ENCODE results near the gene PARD3B.

PARD3B gene

GRCh38 chr2:204900487-204900886, 355.2 kb downstream of the PARD3B start:
- TF ChIP-seq, protein P1, sequence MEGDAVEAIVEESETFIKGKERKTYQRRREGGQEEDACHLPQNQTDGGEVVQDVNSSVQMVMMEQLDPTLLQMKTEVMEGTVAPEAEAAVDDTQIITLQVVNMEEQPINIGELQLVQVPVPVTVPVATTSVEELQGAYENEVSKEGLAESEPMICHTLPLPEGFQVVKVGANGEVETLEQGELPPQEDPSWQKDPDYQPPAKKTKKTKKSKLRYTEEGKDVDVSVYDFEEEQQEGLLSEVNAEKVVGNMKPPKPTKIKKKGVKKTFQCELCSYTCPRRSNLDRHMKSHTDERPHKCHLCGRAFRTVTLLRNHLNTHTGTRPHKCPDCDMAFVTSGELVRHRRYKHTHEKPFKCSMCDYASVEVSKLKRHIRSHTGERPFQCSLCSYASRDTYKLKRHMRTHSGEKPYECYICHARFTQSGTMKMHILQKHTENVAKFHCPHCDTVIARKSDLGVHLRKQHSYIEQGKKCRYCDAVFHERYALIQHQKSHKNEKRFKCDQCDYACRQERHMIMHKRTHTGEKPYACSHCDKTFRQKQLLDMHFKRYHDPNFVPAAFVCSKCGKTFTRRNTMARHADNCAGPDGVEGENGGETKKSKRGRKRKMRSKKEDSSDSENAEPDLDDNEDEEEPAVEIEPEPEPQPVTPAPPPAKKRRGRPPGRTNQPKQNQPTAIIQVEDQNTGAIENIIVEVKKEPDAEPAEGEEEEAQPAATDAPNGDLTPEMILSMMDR (IDR thresholded peaks at IDR 0.05) = no peak
- no peak overlapping the region for H3K27ac ChIP-seq
- DNase-seq (ENCODE audit: low spot score) = no peak
- H3K4me3 ChIP-seq = no peak overlapping the region

DNA sequence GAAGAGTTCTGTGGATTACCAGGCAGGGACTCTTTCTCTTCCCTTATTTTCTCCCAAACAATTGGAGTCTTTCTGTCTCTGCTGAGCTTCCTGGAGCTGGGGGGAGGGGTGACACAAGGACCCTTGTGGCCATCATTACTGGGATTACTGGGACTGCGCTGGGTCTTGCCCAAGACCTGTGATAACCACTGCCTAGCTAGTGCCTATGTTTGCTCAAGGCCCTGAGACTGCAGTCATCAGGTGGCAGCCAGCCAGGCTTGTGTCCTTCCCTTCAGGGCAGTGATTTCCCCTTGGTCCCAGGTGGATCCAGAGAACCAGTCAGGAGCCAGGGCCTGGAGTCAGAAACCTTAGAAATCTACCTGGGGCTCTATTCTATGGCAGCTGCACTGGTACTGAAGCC, 355.6 kb downstream of the PARD3B start:
- no peak for DNase-seq (ENCODE audit: low spot score)
- H3K27ac ChIP-seq = no peak overlapping the region

GRCh38 chr2:204901591-204901990, 356.3 kb downstream of the PARD3B start:
- H3K4me3 ChIP-seq = no peak overlapping the region
- H3K27ac ChIP-seq = no peak overlapping the region
- TF ChIP-seq, protein P1 (IDR thresholded peaks at IDR 0.05) = no peak
- no peak for DNase-seq (ENCODE audit: low spot score)

More for the DNA sequence above, 355.6 kb downstream of the PARD3B start:
- TF ChIP-seq, protein P1 (IDR thresholded peaks at IDR 0.05) = no peak
- H3K4me3 ChIP-seq = no peak overlapping the region

GRCh38 chr2:204909791-204910190, 364.5 kb downstream of the PARD3B start:
- DNase-seq (ENCODE audit: low spot score) = no peak
- no peak overlapping the region for H3K4me3 ChIP-seq
- TF ChIP-seq, protein P1 (IDR thresholded peaks at IDR 0.05) = no peak
- H3K27ac ChIP-seq = no peak overlapping the region

DNA sequence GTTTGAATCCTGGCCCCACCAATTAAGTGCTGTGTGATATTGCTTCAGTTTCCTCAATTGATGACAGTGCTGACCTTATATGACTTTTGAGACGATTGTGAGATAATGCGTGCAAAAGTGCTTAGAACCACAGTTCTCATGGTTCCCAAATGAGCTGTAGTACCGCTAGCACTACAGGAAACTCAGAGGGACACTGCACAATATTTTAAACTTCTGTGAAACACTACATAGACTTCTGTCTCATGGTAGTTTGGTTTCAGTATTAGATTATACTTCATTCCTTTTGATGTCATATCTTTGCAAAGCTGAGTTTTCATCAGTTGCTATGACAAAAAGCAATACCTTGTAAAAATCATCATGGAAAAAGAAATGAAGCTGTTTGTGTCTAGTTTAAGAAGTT, 368.0 kb downstream of the PARD3B start:
- DNase-seq (ENCODE audit: low spot score) = no peak
- no peak overlapping the region for H3K27ac ChIP-seq
- no peak overlapping the region for H3K4me3 ChIP-seq
- TF ChIP-seq, protein P1 (IDR thresholded peaks at IDR 0.05) = no peak

GRCh38 chr2:204913854-204914464, 368.7 kb downstream of the PARD3B start:
- no peak overlapping the region for H3K27ac ChIP-seq
- TF ChIP-seq, protein P1 (IDR thresholded peaks at IDR 0.05) = no peak
- no peak for DNase-seq (ENCODE audit: low spot score)

GRCh38 chr2:204914708-204915107, 369.4 kb downstream of the PARD3B start:
- no peak overlapping the region for H3K4me3 ChIP-seq
- no peak for DNase-seq (ENCODE audit: low spot score)
- TF ChIP-seq, protein P1 (IDR thresholded peaks at IDR 0.05) = no peak
- H3K27ac ChIP-seq = no peak overlapping the region

More at GRCh38 chr2:204913854-204914464, 368.7 kb downstream of the PARD3B start:
- H3K4me3 ChIP-seq = no peak overlapping the region
